ENCODE measurements around the gene DHRS7B.

The DHRS7B gene

GRCh38 chr17:21163101-21163500 lies 36.3 kb downstream of the DHRS7B start:
- Histone ChIP-seq H3K36me3 (ENCODE audit: control insufficient read depth, insufficient read depth, low read length) (no peaks in the 10 kb centered on the region), H3K9me3 (ENCODE audit: control insufficient read depth, insufficient read depth, low read length) (no peaks in the 10 kb centered on the region), H3K4me1 (ENCODE audit: control insufficient read depth, insufficient read depth, low read length) (no peaks in the 10 kb centered on the region), H3K27me3 (ENCODE audit: control insufficient read depth, insufficient read depth, low read length) (no peaks in the 10 kb centered on the region), H3K4me3 (ENCODE audit: low read depth, low read length) (no peak overlapping the region), H3K9ac (ENCODE audit: low read depth, low read length) (no peak overlapping the region)

- H3K9ac ChIP-seq (ENCODE audit: low read depth, low read length), result no peak overlapping the region
- no peaks in the 10 kb centered on the region for H3K9me3 ChIP-seq (ENCODE audit: control insufficient read depth, insufficient read depth, low read length)
- H3K27me3 ChIP-seq (ENCODE audit: control insufficient read depth, insufficient read depth, low read length), result no peaks in the 10 kb centered on the region
- no peak overlapping the region for H3K4me3 ChIP-seq (ENCODE audit: low read depth, low read length)
- no peaks in the 10 kb centered on the region for H3K4me1 ChIP-seq (ENCODE audit: control insufficient read depth, insufficient read depth, low read length)
- H3K36me3 ChIP-seq (ENCODE audit: control insufficient read depth, insufficient read depth, low read length), result peaks cover 2% of the 10 kb centered on the region
Measured at GRCh38 chr17:21164216-21164615, 37.5 kb downstream of the DHRS7B start.

DNA sequence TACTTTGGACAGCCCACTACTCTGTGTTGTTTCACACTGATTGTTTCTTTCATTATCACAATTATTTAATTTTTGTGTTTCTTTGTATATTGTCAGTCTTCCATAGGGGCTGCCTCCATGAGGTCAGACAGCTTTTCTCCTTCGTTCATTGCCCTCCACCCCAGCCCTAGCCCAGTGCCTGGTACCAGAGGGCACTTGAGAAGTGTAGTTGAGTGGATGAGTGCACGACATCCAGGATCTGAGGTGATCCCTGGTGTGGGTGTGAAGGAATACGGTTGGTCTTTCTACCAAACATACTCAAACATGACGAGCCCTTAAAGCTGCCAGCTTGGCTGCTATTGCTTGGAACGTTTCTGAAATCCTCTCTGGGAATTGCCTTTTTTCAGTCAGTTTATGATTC lies 37.9 kb downstream of the DHRS7B start:
- Histone ChIP-seq H3K9ac (ENCODE audit: low read depth, low read length) (no peak overlapping the region), H3K4me3 (ENCODE audit: low read depth, low read length) (no peak overlapping the region), H3K9me3 (ENCODE audit: control insufficient read depth, insufficient read depth, low read length) (no peaks in the 10 kb centered on the region)

GRCh38 chr17:21165922-21166594 lies 39.3 kb downstream of the DHRS7B start:
- Histone ChIP-seq H3K27me3 (ENCODE audit: control insufficient read depth, insufficient read depth, low read length) (no peaks in the 10 kb centered on the region), H3K9ac (ENCODE audit: low read depth, low read length) (no peak overlapping the region), H3K4me3 (ENCODE audit: low read depth, low read length) (no peak overlapping the region), H3K4me1 (ENCODE audit: control insufficient read depth, insufficient read depth, low read length) (no peaks in the 10 kb centered on the region), H3K36me3 (ENCODE audit: control insufficient read depth, insufficient read depth, low read length) (peaks cover 2% of the 10 kb centered on the region), H3K9me3 (ENCODE audit: control insufficient read depth, insufficient read depth, low read length) (no peaks in the 10 kb centered on the region)

More for the DNA sequence above, 37.9 kb downstream of the DHRS7B start:
- Histone ChIP-seq H3K27me3 (ENCODE audit: control insufficient read depth, insufficient read depth, low read length) (no peaks in the 10 kb centered on the region), H3K36me3 (ENCODE audit: control insufficient read depth, insufficient read depth, low read length) (peaks cover 2% of the 10 kb centered on the region), H3K4me1 (ENCODE audit: control insufficient read depth, insufficient read depth, low read length) (no peaks in the 10 kb centered on the region)

- Histone ChIP-seq H3K36me3 (ENCODE audit: control insufficient read depth, insufficient read depth, low read length) (peaks cover 2% of the 10 kb centered on the region), H3K9me3 (ENCODE audit: control insufficient read depth, insufficient read depth, low read length) (no peaks in the 10 kb centered on the region), H3K4me1 (ENCODE audit: control insufficient read depth, insufficient read depth, low read length) (no peaks in the 10 kb centered on the region), H3K27me3 (ENCODE audit: control insufficient read depth, insufficient read depth, low read length) (no peaks in the 10 kb centered on the region), H3K9ac (ENCODE audit: low read depth, low read length) (peak overlapping the region; percentile 2), H3K4me3 (ENCODE audit: low read depth, low read length) (no peak overlapping the region)
Measured at GRCh38 chr17:21166595-21167210, 39.9 kb downstream of the DHRS7B start.

GRCh38 chr17:21167303-21167702 lies 40.5 kb downstream of the DHRS7B start:
- no peaks in the 10 kb centered on the region for H3K27me3 ChIP-seq (ENCODE audit: control insufficient read depth, insufficient read depth, low read length)
- H3K4me1 ChIP-seq (ENCODE audit: control insufficient read depth, insufficient read depth, low read length), result no peaks in the 10 kb centered on the region
- no peaks in the 10 kb centered on the region for H3K9me3 ChIP-seq (ENCODE audit: control insufficient read depth, insufficient read depth, low read length)
- H3K4me3 ChIP-seq (ENCODE audit: low read depth, low read length), result no peak overlapping the region
- H3K36me3 ChIP-seq (ENCODE audit: control insufficient read depth, insufficient read depth, low read length), result peaks cover 7% of the 10 kb centered on the region
- no peak overlapping the region for H3K9ac ChIP-seq (ENCODE audit: low read depth, low read length)

GRCh38 chr17:21168555-21168865 lies 41.7 kb downstream of the DHRS7B start:
- Histone ChIP-seq H3K36me3 (ENCODE audit: control insufficient read depth, insufficient read depth, low read length) (peaks cover 10% of the 10 kb centered on the region), H3K4me3 (ENCODE audit: low read depth, low read length) (no peak overlapping the region), H3K4me1 (ENCODE audit: control insufficient read depth, insufficient read depth, low read length) (no peaks in the 10 kb centered on the region), H3K9me3 (ENCODE audit: control insufficient read depth, insufficient read depth, low read length) (no peaks in the 10 kb centered on the region), H3K27me3 (ENCODE audit: control insufficient read depth, insufficient read depth, low read length) (no peaks in the 10 kb centered on the region), H3K9ac (ENCODE audit: low read depth, low read length) (no peak overlapping the region)

GRCh38 chr17:21169496-21169895 lies 42.7 kb downstream of the DHRS7B start:
- no peaks in the 10 kb centered on the region for H3K9me3 ChIP-seq (ENCODE audit: control insufficient read depth, insufficient read depth, low read length)
- H3K4me3 ChIP-seq (ENCODE audit: low read depth, low read length), result no peak overlapping the region
- no peaks in the 10 kb centered on the region for H3K4me1 ChIP-seq (ENCODE audit: control insufficient read depth, insufficient read depth, low read length)
- no peak overlapping the region for H3K9ac ChIP-seq (ENCODE audit: low read depth, low read length)
- peaks cover 10% of the 10 kb centered on the region for H3K36me3 ChIP-seq (ENCODE audit: control insufficient read depth, insufficient read depth, low read length)
- no peaks in the 10 kb centered on the region for H3K27me3 ChIP-seq (ENCODE audit: control insufficient read depth, insufficient read depth, low read length)

GRCh38 chr17:21170809-21171208 lies 44.0 kb downstream of the DHRS7B start:
- no peak overlapping the region for H3K4me3 ChIP-seq (ENCODE audit: low read depth, low read length)
- H3K27me3 ChIP-seq (ENCODE audit: control insufficient read depth, insufficient read depth, low read length), result no peaks in the 10 kb centered on the region
- H3K36me3 ChIP-seq (ENCODE audit: control insufficient read depth, insufficient read depth, low read length), result peaks cover 14% of the 10 kb centered on the region
- H3K9me3 ChIP-seq (ENCODE audit: control insufficient read depth, insufficient read depth, low read length), result no peaks in the 10 kb centered on the region
- no peaks in the 10 kb centered on the region for H3K4me1 ChIP-seq (ENCODE audit: control insufficient read depth, insufficient read depth, low read length)
- no peak overlapping the region for H3K9ac ChIP-seq (ENCODE audit: low read depth, low read length)

GRCh38 chr17:21171309-21171922 lies 44.7 kb downstream of the DHRS7B start:
- H3K4me1 ChIP-seq (ENCODE audit: control insufficient read depth, insufficient read depth, low read length), result no peaks in the 10 kb centered on the region
- no peaks in the 10 kb centered on the region for H3K27me3 ChIP-seq (ENCODE audit: control insufficient read depth, insufficient read depth, low read length)
- no peaks in the 10 kb centered on the region for H3K9me3 ChIP-seq (ENCODE audit: control insufficient read depth, insufficient read depth, low read length)
- H3K9ac ChIP-seq (ENCODE audit: low read depth, low read length), result no peak overlapping the region
- no peak overlapping the region for H3K4me3 ChIP-seq (ENCODE audit: low read depth, low read length)
- H3K36me3 ChIP-seq (ENCODE audit: control insufficient read depth, insufficient read depth, low read length), result peaks cover 14% of the 10 kb centered on the region

- no peaks in the 10 kb centered on the region for H3K9me3 ChIP-seq (ENCODE audit: control insufficient read depth, insufficient read depth, low read length)
- no peaks in the 10 kb centered on the region for H3K4me1 ChIP-seq (ENCODE audit: control insufficient read depth, insufficient read depth, low read length)
- no peak overlapping the region for H3K4me3 ChIP-seq (ENCODE audit: low read depth, low read length)
- H3K9ac ChIP-seq (ENCODE audit: low read depth, low read length), result no peak overlapping the region
- H3K27me3 ChIP-seq (ENCODE audit: control insufficient read depth, insufficient read depth, low read length), result no peaks in the 10 kb centered on the region
- peaks cover 14% of the 10 kb centered on the region for H3K36me3 ChIP-seq (ENCODE audit: control insufficient read depth, insufficient read depth, low read length)
Measured at GRCh38 chr17:21171970-21172510, 45.3 kb downstream of the DHRS7B start.

- H3K4me1 ChIP-seq (ENCODE audit: control insufficient read depth, insufficient read depth, low read length), result no peaks in the 10 kb centered on the region
- no peaks in the 10 kb centered on the region for H3K27me3 ChIP-seq (ENCODE audit: control insufficient read depth, insufficient read depth, low read length)
- H3K9me3 ChIP-seq (ENCODE audit: control insufficient read depth, insufficient read depth, low read length), result no peaks in the 10 kb centered on the region
- no peak overlapping the region for H3K4me3 ChIP-seq (ENCODE audit: low read depth, low read length)
- H3K9ac ChIP-seq (ENCODE audit: low read depth, low read length), result no peak overlapping the region
- peaks cover 14% of the 10 kb centered on the region for H3K36me3 ChIP-seq (ENCODE audit: control insufficient read depth, insufficient read depth, low read length)
Measured at GRCh38 chr17:21172846-21173245, 46.1 kb downstream of the DHRS7B start.
